SK-N-SH (cell line): ENCODE data around the gene ETV1.

Source experiments
- CHD2 ChIP-seq: fragments of 150-350 bp; IDR thresholded peaks from 2 replicates; pipeline ENCODE4 v1.6.1; 2018; ENCODE audit warnings: low read length; ENCODE audit not compliant: partially characterized antibody
- EZH2phosphoT487 ChIP-seq: fragments of 200-600 bp; sonication (generic); IDR thresholded peaks from 2 replicates; pipeline ENCODE4 v1.6.1; 2017; ENCODE audit warnings: low read depth, mixed run types, mild to moderate bottlenecking, antibody characterized with exemption, moderate library complexity, borderline replicate concordance
- FOXJ3 ChIP-seq: sonication (generic); formaldehyde crosslinking; IDR thresholded peaks from 2 replicates; pipeline ENCODE4 v1.5.1; 2020; ENCODE audit warnings: mild to moderate bottlenecking, missing genetic modification reagents
- JUND ChIP-seq: IDR thresholded peaks from 2 replicates; pipeline ENCODE4 v1.4.0; 2012
- MEF2A ChIP-seq: IDR thresholded peaks from 2 replicates; pipeline ENCODE4 v1.4.0; 2012; ENCODE audit warnings: low read depth, borderline replicate concordance
- NRF1 ChIP-seq: IDR thresholded peaks from 2 replicates; pipeline ENCODE4 v1.6.1; 2012; ENCODE audit warnings: low read depth, mild to moderate bottlenecking, low read length
- POLR2AphosphoS5 ChIP-seq: IDR thresholded peaks from 2 replicates; pipeline ENCODE4 v1.6.1; 2012; ENCODE audit warnings: low read depth, low read length
- RFX5 ChIP-seq: IDR thresholded peaks from 2 replicates; pipeline ENCODE4 v1.6.1; 2012; ENCODE audit warnings: mild to moderate bottlenecking, improper control_type of control experiment, low read length
- RXRA ChIP-seq: IDR thresholded peaks from 2 replicates; pipeline ENCODE4 v1.4.0; 2012; ENCODE audit warnings: low read depth, mild to moderate bottlenecking, borderline replicate concordance
- SIN3A ChIP-seq: IDR thresholded peaks from 2 replicates; pipeline ENCODE4 v1.6.1; 2012; ENCODE audit warnings: low read depth, mild to moderate bottlenecking, low read length, moderate library complexity, borderline replicate concordance
- TAF1 ChIP-seq: IDR thresholded peaks from 2 replicates; pipeline ENCODE4 v1.6.1; 2012; ENCODE audit warnings: low read depth, mild to moderate bottlenecking, low read length, moderate library complexity, borderline replicate concordance
- YY1 ChIP-seq: IDR thresholded peaks from 2 replicates; pipeline ENCODE4 v1.4.0; 2012; ENCODE audit warnings: low read depth, mild to moderate bottlenecking
- TF ChIP-seq, protein P1 (sequence below): fragments of 200-600 bp; sonication (generic); IDR thresholded peaks from 2 replicates; pipeline ENCODE4 v1.6.1; 2017; ENCODE audit warnings: antibody characterized with exemption, mild to moderate bottlenecking, moderate library complexity

DNA sequence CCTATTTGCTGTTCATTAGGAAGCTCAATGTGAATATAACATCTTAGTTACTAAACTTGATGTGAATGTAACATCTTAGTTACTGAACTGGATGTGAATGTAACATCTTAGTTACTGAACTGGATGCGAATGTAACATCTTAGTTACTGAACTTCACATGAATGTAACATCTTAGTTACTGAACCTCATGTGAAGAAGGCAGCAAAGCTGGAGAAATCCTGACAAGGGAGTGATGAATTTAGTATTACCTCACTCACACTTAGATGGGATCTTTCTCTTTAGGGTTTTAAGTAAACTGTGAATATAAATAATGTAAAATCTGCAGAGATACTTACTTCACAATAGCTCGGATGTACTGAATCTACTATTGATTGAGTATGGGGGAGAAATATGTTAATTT is 73.6 kb downstream of the ETV1 start:
- TF ChIP-seq NRF1 (no peak), CHD2 (no peak), RXRA (no peak), SIN3A (no peak), MEF2A (no peak), YY1 (no peak), JUND (no peak), RFX5 (no peak), FOXJ3 (CRISPR knock-in tag) (no peak), TAF1 (no peak), POLR2AphosphoS5 (no peak), EZH2phosphoT487 (no peak)
- TF ChIP-seq, protein P1, sequence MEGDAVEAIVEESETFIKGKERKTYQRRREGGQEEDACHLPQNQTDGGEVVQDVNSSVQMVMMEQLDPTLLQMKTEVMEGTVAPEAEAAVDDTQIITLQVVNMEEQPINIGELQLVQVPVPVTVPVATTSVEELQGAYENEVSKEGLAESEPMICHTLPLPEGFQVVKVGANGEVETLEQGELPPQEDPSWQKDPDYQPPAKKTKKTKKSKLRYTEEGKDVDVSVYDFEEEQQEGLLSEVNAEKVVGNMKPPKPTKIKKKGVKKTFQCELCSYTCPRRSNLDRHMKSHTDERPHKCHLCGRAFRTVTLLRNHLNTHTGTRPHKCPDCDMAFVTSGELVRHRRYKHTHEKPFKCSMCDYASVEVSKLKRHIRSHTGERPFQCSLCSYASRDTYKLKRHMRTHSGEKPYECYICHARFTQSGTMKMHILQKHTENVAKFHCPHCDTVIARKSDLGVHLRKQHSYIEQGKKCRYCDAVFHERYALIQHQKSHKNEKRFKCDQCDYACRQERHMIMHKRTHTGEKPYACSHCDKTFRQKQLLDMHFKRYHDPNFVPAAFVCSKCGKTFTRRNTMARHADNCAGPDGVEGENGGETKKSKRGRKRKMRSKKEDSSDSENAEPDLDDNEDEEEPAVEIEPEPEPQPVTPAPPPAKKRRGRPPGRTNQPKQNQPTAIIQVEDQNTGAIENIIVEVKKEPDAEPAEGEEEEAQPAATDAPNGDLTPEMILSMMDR, result no peak
